Glutamatergic neuron (in vitro differentiated cells): ENCODE data around the gene TMA16. TPM values are rescaled to one million over a fixed set of nuclear protein-coding genes. Genes with fewer than 3 reads are reported as not detected.
"Not testable (repeated sequence)": the region's sequence is repeated elsewhere in the genome, so short reads cannot be mapped to it uniquely, and the experiment has no call there.

Experiments used
- DNase-seq: peaks from one replicate; pipeline ENCODE4 v3.0.0; 2022
- H3K27ac Mint-ChIP-seq: one replicate; pipeline ENCODE4 v1.8.0; 2020; ENCODE audit warnings: mild to moderate bottlenecking, mixed read lengths, inconsistent platforms; ENCODE audit not compliant: unreplicated experiment
- H3K27me3 Mint-ChIP-seq: one replicate; pipeline ENCODE4 v1.8.0; 2020; ENCODE audit warnings: mild to moderate bottlenecking, moderate library complexity, mixed read lengths, inconsistent platforms; ENCODE audit not compliant: unreplicated experiment
- H3K36me3 Mint-ChIP-seq: one replicate; pipeline ENCODE4 v1.8.0; 2020; ENCODE audit warnings: mild to moderate bottlenecking, mixed read lengths, inconsistent platforms; ENCODE audit not compliant: unreplicated experiment
- H3K4me1 Mint-ChIP-seq: one replicate; pipeline ENCODE4 v1.8.0; 2020; ENCODE audit warnings: mild to moderate bottlenecking, low read depth, mixed read lengths, inconsistent platforms; ENCODE audit not compliant: unreplicated experiment
- H3K4me3 Mint-ChIP-seq: one replicate; pipeline ENCODE4 v1.8.0; 2020; ENCODE audit warnings: mild to moderate bottlenecking, mixed read lengths, inconsistent platforms; ENCODE audit not compliant: unreplicated experiment
- H3K9me3 Mint-ChIP-seq: one replicate; pipeline ENCODE4 v1.8.0; 2020; ENCODE audit warnings: mild to moderate bottlenecking, moderate library complexity, mixed read lengths, inconsistent platforms; ENCODE audit not compliant: unreplicated experiment
- total RNA-seq: library from RNA; stranded (reverse); fragmentation: NEBNext Ultra II Directional; extraction: Animal tissue kit (Norgen Biotek cat#: 25700); gene quantifications from one replicate; pipeline ENCODE4 v1.2.1, GENCODE V29; 2021; ENCODE audit not compliant: unreplicated experiment
- TF ChIP-seq, protein P1 (sequence below): fragments of 200-600 bp; sonication (generic); IDR thresholded peaks from one replicate; pipeline ENCODE4 v1.5.0; 2021; ENCODE audit not compliant: partially characterized antibody, unreplicated experiment

TMA16 gene
- total RNA-seq, 1 donor from 2014 or later = 30.8 TPM

DNA sequence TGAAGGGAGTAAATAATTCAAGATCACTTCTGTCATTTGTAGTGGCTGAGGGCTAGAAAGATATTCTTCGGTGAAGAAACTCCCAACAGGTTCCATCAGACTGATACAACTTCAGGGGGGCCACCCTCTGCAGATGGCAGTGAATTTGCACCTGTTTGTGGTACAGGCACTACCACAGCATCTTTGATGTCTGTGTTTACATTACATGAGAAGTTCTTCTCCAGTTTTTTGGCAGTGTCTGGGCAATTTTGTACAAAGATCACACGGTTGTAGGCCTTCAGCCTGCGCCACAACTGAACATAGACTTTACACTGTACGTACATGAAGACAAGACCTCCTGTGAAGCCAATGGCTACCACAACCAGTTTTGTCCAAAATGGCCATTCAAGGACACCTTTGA, 34.2 kb downstream of the TMA16 start:
- H3K4me3 Mint-ChIP-seq = no peak overlapping the region
- H3K27me3 Mint-ChIP-seq = peaks cover 2% of the 10 kb centered on the region
- no peak overlapping the region for H3K27ac Mint-ChIP-seq
- peaks cover 16% of the 10 kb centered on the region for H3K4me1 Mint-ChIP-seq
- TF ChIP-seq, protein P1, sequence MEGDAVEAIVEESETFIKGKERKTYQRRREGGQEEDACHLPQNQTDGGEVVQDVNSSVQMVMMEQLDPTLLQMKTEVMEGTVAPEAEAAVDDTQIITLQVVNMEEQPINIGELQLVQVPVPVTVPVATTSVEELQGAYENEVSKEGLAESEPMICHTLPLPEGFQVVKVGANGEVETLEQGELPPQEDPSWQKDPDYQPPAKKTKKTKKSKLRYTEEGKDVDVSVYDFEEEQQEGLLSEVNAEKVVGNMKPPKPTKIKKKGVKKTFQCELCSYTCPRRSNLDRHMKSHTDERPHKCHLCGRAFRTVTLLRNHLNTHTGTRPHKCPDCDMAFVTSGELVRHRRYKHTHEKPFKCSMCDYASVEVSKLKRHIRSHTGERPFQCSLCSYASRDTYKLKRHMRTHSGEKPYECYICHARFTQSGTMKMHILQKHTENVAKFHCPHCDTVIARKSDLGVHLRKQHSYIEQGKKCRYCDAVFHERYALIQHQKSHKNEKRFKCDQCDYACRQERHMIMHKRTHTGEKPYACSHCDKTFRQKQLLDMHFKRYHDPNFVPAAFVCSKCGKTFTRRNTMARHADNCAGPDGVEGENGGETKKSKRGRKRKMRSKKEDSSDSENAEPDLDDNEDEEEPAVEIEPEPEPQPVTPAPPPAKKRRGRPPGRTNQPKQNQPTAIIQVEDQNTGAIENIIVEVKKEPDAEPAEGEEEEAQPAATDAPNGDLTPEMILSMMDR = no peak
- no peaks in the 10 kb centered on the region for H3K9me3 Mint-ChIP-seq
- no peak for DNase-seq
- no peaks in the 10 kb centered on the region for H3K36me3 Mint-ChIP-seq

DNA sequence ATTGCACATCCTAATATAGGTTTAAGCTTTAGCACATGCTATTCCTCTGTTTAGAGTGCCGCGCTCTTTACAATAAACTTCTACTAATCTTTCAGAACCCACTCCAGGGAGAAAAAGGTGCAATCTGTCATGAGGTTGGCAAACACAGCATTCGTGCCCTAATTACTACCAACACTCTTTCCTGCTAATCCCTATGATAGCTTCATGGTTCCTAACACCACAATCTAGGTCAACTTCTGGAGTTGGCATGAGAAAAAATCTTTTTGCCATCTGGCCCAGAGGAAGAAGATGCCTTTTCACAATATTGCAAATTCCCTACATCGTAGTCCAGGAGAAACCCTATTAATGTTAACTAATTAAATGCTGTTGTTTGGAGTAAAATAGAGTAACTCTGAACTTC, 39.6 kb downstream of the TMA16 start:
- no peaks in the 10 kb centered on the region for H3K36me3 Mint-ChIP-seq
- TF ChIP-seq, protein P1 = no peak
- peaks cover 14% of the 10 kb centered on the region for H3K4me1 Mint-ChIP-seq
- no peaks in the 10 kb centered on the region for H3K9me3 Mint-ChIP-seq
- H3K4me3 Mint-ChIP-seq = no peak overlapping the region
- no peak for DNase-seq
- H3K27ac Mint-ChIP-seq = no peak overlapping the region
- no peaks in the 10 kb centered on the region for H3K27me3 Mint-ChIP-seq

DNA sequence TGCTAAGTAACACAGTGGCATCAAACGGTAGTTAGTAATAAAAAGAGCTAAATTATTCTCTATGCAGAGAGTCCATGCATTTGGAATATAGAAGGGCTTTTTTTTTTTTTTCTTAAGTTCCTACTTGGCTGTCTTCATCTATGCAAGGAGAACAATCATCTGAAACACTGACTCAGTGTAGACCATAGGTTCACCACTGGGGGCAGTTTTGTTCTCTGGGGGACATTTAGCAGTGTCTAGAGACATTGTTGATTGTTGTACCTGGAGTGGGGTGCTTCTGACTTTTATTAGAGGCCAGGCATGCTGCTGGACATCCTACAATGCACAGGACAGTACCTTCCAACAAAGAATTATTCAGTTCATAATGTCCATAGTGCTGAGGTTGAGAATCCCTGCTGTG, 41.2 kb downstream of the TMA16 start:
- TF ChIP-seq, protein P1 = no peak
- no peaks in the 10 kb centered on the region for H3K27me3 Mint-ChIP-seq
- DNase-seq = no peak
- H3K9me3 Mint-ChIP-seq = no peaks in the 10 kb centered on the region
- H3K36me3 Mint-ChIP-seq = no peaks in the 10 kb centered on the region
- H3K4me3 Mint-ChIP-seq = no peak overlapping the region
- no peak overlapping the region for H3K27ac Mint-ChIP-seq
- H3K4me1 Mint-ChIP-seq = peaks cover 14% of the 10 kb centered on the region

DNA sequence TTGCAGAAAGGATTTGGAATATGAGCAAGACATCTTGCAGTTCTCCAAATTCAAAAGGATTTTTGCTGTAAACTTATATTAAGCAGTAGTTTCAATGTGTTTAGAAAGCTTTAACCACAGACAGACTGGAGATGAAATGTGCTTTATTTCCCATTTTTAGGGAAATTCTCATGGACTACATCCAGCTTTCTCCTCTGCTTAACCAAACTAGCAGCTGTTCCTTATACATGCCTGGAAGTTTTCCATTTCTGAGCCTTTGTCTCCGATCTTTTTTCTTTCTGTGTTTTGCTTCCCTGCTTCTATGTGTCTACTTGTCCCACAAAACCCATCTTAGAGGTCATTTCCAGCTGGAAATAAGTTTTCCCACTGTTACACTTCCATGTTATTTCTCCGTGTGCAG, 41.6 kb downstream of the TMA16 start:
- H3K36me3 Mint-ChIP-seq = no peaks in the 10 kb centered on the region
- peaks cover 14% of the 10 kb centered on the region for H3K4me1 Mint-ChIP-seq
- no peaks in the 10 kb centered on the region for H3K9me3 Mint-ChIP-seq
- no peak overlapping the region for H3K27ac Mint-ChIP-seq
- no peak overlapping the region for H3K4me3 Mint-ChIP-seq
- no peaks in the 10 kb centered on the region for H3K27me3 Mint-ChIP-seq
- TF ChIP-seq, protein P1 = no peak
- no peak for DNase-seq

DNA sequence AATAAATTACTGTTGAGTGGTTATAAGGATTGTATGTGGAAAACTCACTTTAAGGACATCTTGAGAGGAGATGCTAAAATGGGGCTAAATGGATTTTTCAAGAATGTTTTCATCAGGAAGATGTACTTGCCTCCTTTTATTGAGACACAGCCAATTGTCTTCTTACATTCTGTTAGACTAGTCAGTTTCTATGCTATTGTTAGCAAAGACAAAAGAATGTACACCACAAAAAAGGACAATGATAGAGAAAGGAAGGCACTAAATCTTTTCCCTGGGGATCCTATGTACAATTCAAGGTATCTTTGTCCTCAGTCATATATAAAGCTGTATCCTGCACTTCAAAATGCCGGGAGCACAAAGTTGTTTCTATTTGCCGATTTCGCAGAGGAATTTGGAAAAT, 42.6 kb downstream of the TMA16 start:
- no peaks in the 10 kb centered on the region for H3K9me3 Mint-ChIP-seq
- no peaks in the 10 kb centered on the region for H3K27me3 Mint-ChIP-seq
- DNase-seq = no peak
- H3K27ac Mint-ChIP-seq = no peak overlapping the region
- TF ChIP-seq, protein P1 = no peak
- H3K36me3 Mint-ChIP-seq = no peaks in the 10 kb centered on the region
- H3K4me3 Mint-ChIP-seq = no peak overlapping the region
- H3K4me1 Mint-ChIP-seq = peaks cover 14% of the 10 kb centered on the region

DNA sequence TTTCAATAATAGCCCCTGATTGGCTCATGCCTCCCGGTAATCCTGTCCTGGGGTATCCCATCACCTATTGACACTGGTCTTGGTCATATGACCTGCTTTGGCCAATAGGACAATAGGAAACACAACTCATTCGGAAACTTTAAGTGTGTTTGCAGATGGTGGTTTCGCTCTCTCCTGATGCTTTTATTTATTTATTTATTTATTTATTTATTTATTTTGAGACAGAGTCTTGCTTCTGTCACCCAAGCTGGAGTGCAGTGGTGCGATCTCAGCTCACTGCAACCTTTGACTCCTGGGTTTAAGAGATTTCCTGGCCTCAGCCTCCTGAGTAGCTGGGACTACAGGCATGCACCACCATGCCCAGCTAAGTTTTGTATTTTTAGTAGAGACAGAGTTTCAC, 44.3 kb downstream of the TMA16 start:
- H3K4me3 Mint-ChIP-seq, H3K36me3 Mint-ChIP-seq, H3K27ac Mint-ChIP-seq, DNase-seq, H3K27me3 Mint-ChIP-seq, H3K9me3 Mint-ChIP-seq: not testable (repeated sequence)
- peaks cover 14% of the 10 kb centered on the region for H3K4me1 Mint-ChIP-seq
